ENCODE results near the gene OGG1. TPM values are rescaled to one million over a fixed set of nuclear protein-coding genes. Genes with fewer than 3 reads are reported as not detected.
A peak's percentile ranks its signal among the peaks of the same experiment; 100 is the strongest.

The OGG1 gene
- total and polyA plus RNA-seq, 9 of the 15 experiments (the other 6 are each of a cell fraction or from before 2014, with no cell fraction given), result 6.6 to 33.0 (median 24.4) TPM

DNA sequence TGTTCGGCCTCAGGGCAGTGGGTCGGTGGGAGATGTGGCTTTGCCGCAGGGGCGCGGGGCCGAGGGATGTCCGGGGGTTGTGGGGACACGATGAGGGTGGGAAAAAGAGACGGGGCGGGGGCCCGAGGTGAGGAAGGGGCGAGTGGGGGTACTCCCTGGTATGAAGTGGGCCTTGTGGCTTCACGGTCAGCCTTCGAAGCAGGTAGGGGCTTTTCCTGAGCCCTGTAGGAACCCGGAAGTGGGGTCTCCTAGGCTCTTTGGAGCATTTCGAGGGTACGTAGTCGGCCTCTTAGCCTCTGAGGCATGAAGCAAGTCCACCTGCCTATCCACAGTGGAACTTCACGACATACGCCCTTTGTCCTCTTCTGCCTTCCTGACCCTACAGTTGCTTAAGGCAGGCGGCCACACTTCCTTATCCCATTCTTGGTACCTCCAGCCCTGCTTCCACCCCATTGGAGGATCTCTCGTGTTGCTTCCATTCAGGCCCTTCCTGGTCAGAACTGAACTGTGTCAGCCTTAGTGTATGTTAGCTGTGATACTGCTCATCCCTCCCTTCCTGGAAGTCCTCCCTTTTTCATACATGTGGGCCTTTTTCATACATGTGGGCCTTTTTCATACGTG lies 43.5 kb downstream of the OGG1 start (continued):
- TF ChIP-seq, protein P1, sequence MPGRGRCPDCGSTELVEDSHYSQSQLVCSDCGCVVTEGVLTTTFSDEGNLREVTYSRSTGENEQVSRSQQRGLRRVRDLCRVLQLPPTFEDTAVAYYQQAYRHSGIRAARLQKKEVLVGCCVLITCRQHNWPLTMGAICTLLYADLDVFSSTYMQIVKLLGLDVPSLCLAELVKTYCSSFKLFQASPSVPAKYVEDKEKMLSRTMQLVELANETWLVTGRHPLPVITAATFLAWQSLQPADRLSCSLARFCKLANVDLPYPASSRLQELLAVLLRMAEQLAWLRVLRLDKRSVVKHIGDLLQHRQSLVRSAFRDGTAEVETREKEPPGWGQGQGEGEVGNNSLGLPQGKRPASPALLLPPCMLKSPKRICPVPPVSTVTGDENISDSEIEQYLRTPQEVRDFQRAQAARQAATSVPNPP (IDR thresholded peaks at IDR 0.05; ENCODE audit: borderline replicate concordance, insufficient read depth, insufficient read length), result no peak
- TF ChIP-seq SREBF1 (IDR thresholded peaks at IDR 0.05; ENCODE audit: borderline replicate concordance, low read depth, low read length) (no peak), ZNF589 (CRISPR knock-in tag; IDR thresholded peaks at IDR 0.05; ENCODE audit: low read depth) (no peak), CHD2 (IDR thresholded peaks at IDR 0.05; ENCODE audit: low read depth, low read length) (peak; percentile 41; the same call in 1 of the 2 replicates), CEBPG (CRISPR knock-in tag; IDR thresholded peaks at IDR 0.05) (peak; percentile 59; the same call in 1 of the 2 replicates), CEBPG (tag; conservative IDR thresholded peaks at IDR 0.05 in 1 of 2, IDR thresholded peaks at IDR 0.05 in 1 of 2) (0 out of 4 replicates have a peak, but pooled peaks of 1 of the 2 experiments have one; percentile 22), HMGN3 (IDR thresholded peaks at IDR 0.05; ENCODE audit: borderline replicate concordance, extremely low read depth, insufficient read length, low read depth, low read length) (no peak), FOXK1 (CRISPR knock-in tag; IDR thresholded peaks at IDR 0.05; ENCODE audit: borderline replicate concordance) (peak; percentile 74), ZNF778 (CRISPR knock-in tag; IDR thresholded peaks at IDR 0.05) (no peak), NFATC3 (IDR thresholded peaks at IDR 0.05) (no peak), ZBTB8A (IDR thresholded peaks at IDR 0.05; ENCODE audit: partially characterized antibody) (no peak), SMAD2 (IDR thresholded peaks at IDR 0.05; ENCODE audit: low read depth, low read length) (0 out of 2 replicates have a peak, but pooled peaks have one; percentile 68), NR2F6 (CRISPR knock-in tag; IDR thresholded peaks at IDR 0.05) (0 out of 2 replicates have a peak, but pooled peaks have one; percentile 51), HDAC1 (IDR thresholded peaks at IDR 0.05) (peak; percentile 85 to 91), ZBTB49 (CRISPR knock-in tag; IDR thresholded peaks at IDR 0.05; ENCODE audit: borderline replicate concordance) (peak; percentile 63; the same call in 1 of the 2 replicates), CHD1 (IDR thresholded peaks at IDR 0.05; ENCODE audit: low read length) (peak; percentile 94), MYNN (IDR thresholded peaks at IDR 0.05) (no peak), MYNN (CRISPR knock-in tag; IDR thresholded peaks at IDR 0.05) (no peak), MTA3 (IDR thresholded peaks at IDR 0.05; ENCODE audit: borderline replicate concordance) (peak; percentile 24; the same call in 1 of the 2 replicates), SIN3A (IDR thresholded peaks at IDR 0.05; ENCODE audit: borderline replicate concordance in 2 of 2, control insufficient read depth in 1 of 2, low read depth in 2 of 2, low read length in 2 of 2) (peak in 1 of 2 experiments; percentile 78; a peak in 1 of 4 replicates)
- TF ChIP-seq, protein P2, sequence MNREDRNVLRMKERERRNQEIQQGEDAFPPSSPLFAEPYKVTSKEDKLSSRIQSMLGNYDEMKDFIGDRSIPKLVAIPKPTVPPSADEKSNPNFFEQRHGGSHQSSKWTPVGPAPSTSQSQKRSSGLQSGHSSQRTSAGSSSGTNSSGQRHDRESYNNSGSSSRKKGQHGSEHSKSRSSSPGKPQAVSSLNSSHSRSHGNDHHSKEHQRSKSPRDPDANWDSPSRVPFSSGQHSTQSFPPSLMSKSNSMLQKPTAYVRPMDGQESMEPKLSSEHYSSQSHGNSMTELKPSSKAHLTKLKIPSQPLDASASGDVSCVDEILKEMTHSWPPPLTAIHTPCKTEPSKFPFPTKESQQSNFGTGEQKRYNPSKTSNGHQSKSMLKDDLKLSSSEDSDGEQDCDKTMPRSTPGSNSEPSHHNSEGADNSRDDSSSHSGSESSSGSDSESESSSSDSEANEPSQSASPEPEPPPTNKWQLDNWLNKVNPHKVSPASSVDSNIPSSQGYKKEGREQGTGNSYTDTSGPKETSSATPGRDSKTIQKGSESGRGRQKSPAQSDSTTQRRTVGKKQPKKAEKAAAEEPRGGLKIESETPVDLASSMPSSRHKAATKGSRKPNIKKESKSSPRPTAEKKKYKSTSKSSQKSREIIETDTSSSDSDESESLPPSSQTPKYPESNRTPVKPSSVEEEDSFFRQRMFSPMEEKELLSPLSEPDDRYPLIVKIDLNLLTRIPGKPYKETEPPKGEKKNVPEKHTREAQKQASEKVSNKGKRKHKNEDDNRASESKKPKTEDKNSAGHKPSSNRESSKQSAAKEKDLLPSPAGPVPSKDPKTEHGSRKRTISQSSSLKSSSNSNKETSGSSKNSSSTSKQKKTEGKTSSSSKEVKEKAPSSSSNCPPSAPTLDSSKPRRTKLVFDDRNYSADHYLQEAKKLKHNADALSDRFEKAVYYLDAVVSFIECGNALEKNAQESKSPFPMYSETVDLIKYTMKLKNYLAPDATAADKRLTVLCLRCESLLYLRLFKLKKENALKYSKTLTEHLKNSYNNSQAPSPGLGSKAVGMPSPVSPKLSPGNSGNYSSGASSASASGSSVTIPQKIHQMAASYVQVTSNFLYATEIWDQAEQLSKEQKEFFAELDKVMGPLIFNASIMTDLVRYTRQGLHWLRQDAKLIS (CRISPR knock-in tag; IDR thresholded peaks at IDR 0.05), result peak; percentile 91
